Measurements from ENCODE around the gene LRIG1. TPM values are rescaled to one million over a fixed set of nuclear protein-coding genes. Genes with fewer than 3 reads are reported as not detected.

Gene LRIG1
- total and polyA plus RNA-seq, 2 of the 8 experiments (the other 6 are each of a cell fraction or from before 2014, with no cell fraction given): 78.1 to 88.7 TPM

GRCh38 chr3:66394019-66394752 is 106.6 kb downstream of the LRIG1 start:
- Histone ChIP-seq H3K4me1 (replicated peaks in 1 of 4; ENCODE audit: control insufficient read depth in 3 of 4, insufficient read depth in 4 of 4, low read length in 3 of 4) (no peaks in the 10 kb centered on the region; a peak in 1 of 7 replicates), H2BK20ac (ENCODE audit: low read length) (no peak overlapping the region), H3K14ac (ENCODE audit: insufficient read length) (no peak overlapping the region), H3K27ac (ENCODE audit: low read depth, low read length) (no peak overlapping the region), H2BK5ac (ENCODE audit: low read depth, low read length) (no peak overlapping the region), H2AFZ (ENCODE audit: low read length) (no peak overlapping the region), H3K4me2 (ENCODE audit: insufficient read depth in 1 of 2, low read depth in 2 of 2, low read length in 2 of 2) (no peak overlapping the region), H3K27me3 (replicated peaks in 1 of 4; ENCODE audit: control insufficient read depth in 3 of 4, extremely low read depth in 1 of 4, insufficient read depth in 3 of 4, low read length in 3 of 4) (no peaks in the 10 kb centered on the region), H3K36me3 (ENCODE audit: control insufficient read depth in 2 of 4, insufficient read depth in 4 of 4, low read length in 3 of 4) (peaks cover 52 to 95% (median 71%) of the 10 kb centered on the region in 4 experiments), H4K8ac (ENCODE audit: extremely low read depth, insufficient read depth, low read length) (peak overlapping the region; percentile 45), H4K5ac (ENCODE audit: insufficient read length, low read depth, low read length) (no peak overlapping the region), H3K9me3 (ENCODE audit: insufficient read depth in 2 of 2, low read depth in 1 of 2, low read length in 1 of 2) (no peaks in the 10 kb centered on the region), H3K56ac (replicated peaks; ENCODE audit: insufficient read length, low read depth, low read length) (no peak overlapping the region), H3K79me1 (ENCODE audit: low read depth, low read length) (peaks cover 2% of the 10 kb centered on the region; the same call in 1 of the 2 replicates), H3K79me2 (ENCODE audit: control insufficient read depth in 1 of 2, insufficient read depth in 2 of 2, low read length in 2 of 2) (peaks cover 0 to 17% of the 10 kb centered on the region in 2 experiments; a peak in 1 of 4 replicates), H2BK12ac (ENCODE audit: low read depth, low read length) (no peak overlapping the region), H2BK120ac (replicated peaks; ENCODE audit: low read depth, low read length) (no peak overlapping the region), H3K9ac (replicated peaks in 1 of 4; ENCODE audit: extremely low read depth in 1 of 4, low read depth in 3 of 4, low read length in 3 of 4) (no peak overlapping the region), H4K20me1 (replicated peaks in 1 of 2; ENCODE audit: control insufficient read depth in 1 of 2, insufficient read depth in 2 of 2, low read length in 2 of 2) (peaks cover 3 to 11% of the 10 kb centered on the region in 2 experiments), H3K4ac (replicated peaks; ENCODE audit: insufficient read length, low read depth, low read length) (no peak overlapping the region), H3K23me2 (ENCODE audit: low read depth, low read length) (no peaks in the 10 kb centered on the region), H3K23ac (ENCODE audit: insufficient read length) (no peak overlapping the region), H2AK5ac (ENCODE audit: low read depth, low read length) (no peak overlapping the region), H3K4me3 (ENCODE audit: extremely low read depth in 1 of 4, insufficient read depth in 2 of 4, low read depth in 3 of 4, low read length in 4 of 4) (no peak overlapping the region), H2BK15ac (ENCODE audit: low read length) (no peak overlapping the region), H3K18ac (ENCODE audit: extremely low read depth, low read length) (no peak overlapping the region), H4K91ac (replicated peaks; ENCODE audit: insufficient read length, low read length) (no peak overlapping the region)
- POLR2A ChIA-PET (ENCODE audit: partially characterized antibody): interaction anchor here (1.0 to 1.1 kb wide), 3 partner anchors 9 to 48 kb away, joined by 3 to 5 read pairs (median 4); no protein-coding TSS in a partner anchor
- TF ChIP-seq POLR2AphosphoS5 (IDR thresholded peaks at IDR 0.05; ENCODE audit: low read depth, low read length) (peak; percentile 56), BCL11A (IDR thresholded peaks at IDR 0.05; ENCODE audit: low read depth in 2 of 2, low read length in 2 of 2) (no peak)
- no peak for FAIRE-seq
- CTCF ChIA-PET (ENCODE audit: partially characterized antibody): interaction anchor here (0.9 to 4.9 kb wide), 10 partner anchors 9 to 428 kb away, joined by 3 to 28 read pairs (median 6); no protein-coding TSS in a partner anchor
- no peak for DNase-seq (ENCODE audit: low read depth in 1 of 2, low spot score in 2 of 2)
- WGBS, 2 experiments (ENCODE audit: extremely low coverage in 1 of 2, insufficient coverage in 1 of 2, insufficient read length in 1 of 2, insufficient replicate concordance in 2 of 2, low coverage in 1 of 2, low lambda C conversion rate in 2 of 2, missing lambda C conversion rate in 1 of 2): 86% methylated on average over 12 of the region's 12 CpGs; no CpG with 5 or more reads in 1 of the 2 experiments
